HG03378 (cell line): ENCODE measurements around the gene BAHCC1.
"Not testable (repeated sequence)": the region's sequence is repeated elsewhere in the genome, so short reads cannot be mapped to it uniquely, and the experiment has no call there.

Experiments
- ATAC-seq: cut with Tn5 transposase; IDR thresholded peaks from one replicate; pipeline ENCODE4 v1.9.1; 2021; ENCODE audit warnings: mild to moderate bottlenecking, moderate library complexity; ENCODE audit not compliant: unreplicated experiment

Gene BAHCC1

DNA sequence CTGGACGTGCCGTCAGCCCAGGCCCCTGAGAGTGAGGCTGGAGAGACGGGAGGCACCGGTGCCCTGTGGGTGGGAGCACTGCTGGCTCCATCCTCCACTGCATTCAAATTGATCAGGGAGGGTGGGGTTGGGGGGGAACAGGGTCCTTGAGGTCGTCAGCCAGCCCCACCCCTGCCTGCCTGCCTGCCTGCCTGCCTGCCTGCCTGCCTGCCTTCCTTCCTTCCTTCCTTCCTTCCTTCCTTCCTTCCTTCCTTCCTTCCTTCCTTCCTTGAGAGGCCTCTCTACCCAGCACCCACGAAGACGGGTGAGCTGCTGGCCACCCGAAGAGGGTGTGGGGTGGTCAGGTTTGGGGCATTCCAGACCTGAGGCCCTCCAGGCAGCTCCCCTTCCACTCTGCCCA lies 16.0 kb downstream of the BAHCC1 start:
- no peak for ATAC-seq

DNA sequence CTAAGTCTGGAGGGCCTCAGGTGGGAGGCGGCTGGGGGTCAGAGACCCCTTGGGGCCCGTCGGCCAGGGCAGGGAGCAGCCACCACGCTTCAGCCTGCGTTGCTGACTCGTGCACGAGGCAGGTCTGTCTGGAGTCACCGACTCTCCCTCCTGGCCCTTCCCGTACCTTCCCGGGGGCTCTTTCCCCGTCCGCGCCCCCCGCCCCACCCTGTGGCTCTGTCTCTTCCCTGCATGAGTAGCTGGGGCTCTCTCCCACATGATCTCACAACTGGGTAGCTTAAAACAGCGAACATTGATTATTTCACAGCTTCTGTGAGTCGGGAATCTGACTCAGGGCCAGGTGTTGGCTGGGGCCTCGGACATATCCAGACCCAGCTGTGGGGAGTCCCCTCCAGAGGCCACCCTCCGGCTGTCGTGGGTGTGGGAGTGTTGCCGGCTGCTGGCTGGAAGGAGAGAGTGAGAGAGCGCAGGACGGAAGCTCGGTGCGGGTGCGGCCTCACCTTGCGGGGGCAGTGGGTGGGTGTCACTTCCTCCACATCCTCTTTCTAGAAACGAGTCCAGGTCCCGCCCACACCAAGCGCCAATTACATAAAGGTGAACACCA lies 17.3 kb downstream of the BAHCC1 start:
- no peak for ATAC-seq

DNA sequence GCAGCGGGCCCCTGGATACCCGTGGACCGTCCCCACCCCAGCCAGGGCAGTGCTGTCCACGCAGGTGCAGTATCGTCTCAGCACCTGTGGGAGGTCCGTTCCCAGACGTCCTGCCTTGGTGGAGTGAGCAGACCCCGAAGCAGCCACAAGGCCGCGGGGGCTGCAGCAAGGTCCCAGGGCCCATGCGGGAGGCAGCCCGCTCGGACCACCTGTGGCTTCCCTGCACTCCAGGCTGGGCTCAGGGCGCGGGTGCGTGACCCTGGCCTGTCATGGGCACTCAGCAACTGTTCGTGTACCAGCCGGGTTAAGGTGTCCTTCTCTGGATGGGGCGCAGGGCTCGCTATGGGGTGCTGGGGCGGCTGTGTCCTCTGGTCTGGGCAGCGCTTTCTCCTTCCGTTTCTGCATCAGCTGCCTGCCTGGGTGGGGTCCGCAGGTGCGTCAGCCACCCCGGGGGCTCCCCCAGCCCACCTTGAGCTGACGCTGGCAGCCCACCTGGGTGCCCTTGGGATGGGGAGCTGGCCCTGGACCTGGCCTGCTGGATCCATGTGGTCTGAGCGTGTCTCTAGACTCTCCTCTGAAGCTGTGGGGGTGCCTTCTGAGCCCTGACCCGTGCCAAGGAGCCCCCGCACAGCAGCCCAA lies 18.4 kb downstream of the BAHCC1 start:
- ATAC-seq = no peak

DNA sequence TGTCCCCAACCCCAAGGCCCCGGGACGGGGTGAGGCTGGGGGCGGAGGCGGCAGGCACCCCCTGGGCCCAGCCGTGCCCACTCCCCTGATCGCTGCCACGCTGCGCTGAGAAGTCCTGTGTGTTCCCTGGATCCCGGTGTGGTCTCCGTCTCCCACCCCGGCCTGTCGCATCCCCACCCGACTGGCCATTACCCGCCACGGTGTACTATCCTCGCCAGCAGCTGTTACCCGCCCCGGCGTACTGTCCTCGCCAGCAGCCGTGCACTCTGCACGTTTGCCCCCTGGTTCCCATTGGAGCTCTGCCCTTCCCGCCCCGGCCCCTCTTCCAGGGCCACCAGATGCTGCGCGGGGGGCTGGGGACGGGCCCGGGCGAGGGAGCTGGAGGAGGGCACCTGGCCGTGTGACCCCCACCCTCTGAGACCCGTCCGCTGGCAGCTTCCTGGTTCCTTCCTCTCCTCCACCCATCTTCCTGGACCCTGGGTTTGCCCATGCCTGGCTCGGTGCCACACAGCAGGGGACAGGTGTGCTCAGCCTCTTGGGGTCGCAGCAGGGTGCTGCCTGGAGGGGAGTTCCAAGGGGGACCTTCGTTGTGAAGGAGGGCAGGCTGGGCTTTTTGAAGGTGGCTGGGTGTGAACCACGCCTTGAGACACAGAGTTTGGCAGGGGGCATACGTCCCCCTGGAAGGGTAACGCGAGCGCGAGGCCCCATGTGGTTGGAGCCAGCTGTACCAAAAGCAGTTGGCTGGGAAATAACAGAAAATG lies 19.7 kb downstream of the BAHCC1 start:
- ATAC-seq = no peak

DNA sequence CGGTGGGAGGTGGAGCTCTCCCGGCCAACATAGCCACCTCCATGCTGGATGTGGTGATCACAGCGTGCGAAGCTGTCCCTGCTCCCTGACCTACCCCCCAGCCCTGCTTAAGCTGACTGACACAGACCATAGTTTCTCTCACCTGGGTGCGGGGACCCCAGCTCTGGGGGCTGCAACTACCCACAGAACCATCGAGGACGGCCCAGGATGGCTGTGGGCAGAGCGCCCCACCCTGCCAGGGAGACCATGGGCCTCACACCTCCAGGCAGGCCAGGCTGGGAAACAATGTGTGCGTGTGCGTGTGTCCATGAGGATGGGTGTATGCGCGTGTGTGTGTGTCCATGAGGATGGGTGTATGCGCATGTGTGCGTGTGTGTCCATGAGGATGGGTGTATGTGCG lies 20.4 kb downstream of the BAHCC1 start:
- no peak for ATAC-seq

DNA sequence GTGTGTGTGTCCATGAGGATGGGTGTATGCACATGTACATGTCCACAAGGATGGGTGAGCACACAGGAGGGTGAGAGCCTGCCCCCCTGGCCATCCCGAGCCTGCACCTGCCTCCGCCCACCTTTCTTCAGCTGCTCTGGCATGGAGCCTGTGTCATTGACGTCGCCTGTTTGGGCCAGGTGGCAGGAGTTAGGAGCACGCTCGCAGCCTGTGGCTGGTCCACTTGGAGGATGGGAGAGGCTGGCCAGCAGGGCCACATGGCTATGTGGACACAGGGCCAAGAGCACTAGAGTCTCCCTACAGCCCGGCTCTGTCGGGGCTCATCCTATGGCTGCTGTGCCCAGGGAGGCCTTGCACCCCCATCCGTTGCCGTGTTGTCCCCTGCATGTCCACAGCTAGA lies 21.4 kb downstream of the BAHCC1 start:
- no peak for ATAC-seq

DNA sequence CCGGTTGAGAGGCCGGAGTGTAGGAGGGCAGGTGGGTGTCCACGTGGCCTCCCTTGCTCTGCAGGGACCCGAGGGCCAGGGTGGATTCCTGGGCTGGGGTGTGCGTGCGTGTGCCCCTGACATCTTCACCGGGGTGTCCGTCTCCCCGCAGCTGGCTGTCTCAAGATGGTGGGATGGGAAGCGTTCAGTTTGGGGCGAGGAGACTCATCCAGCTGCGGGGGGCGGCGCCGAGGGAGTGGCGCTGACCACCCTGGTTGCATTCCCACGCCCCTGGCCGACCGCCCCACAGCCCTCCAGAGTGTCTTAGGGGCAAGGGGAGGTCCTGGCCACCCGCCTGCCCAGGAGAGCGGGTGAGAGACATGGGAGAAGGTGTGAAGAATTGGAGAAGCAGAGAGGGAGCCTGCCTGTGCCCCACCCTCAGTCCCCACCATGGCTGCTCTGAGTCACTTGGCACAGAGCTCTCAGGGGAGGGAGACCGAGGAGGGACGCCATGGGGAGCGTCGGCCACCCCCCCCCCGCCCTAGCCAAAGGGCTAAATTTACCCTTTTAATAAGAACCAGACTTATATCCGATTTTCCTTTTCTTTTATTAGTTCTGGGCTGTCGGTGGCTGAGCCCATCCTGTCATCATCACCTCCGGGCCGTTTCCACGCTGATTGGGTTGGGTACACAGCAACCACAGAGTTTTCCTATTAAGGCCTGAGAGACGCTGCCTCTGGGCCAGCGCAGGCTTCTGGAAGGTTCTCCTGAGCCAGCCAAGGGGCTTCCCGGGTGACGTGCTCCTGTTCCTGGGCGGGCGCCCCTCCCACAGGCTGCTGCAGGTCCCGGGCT lies 22.0 kb downstream of the BAHCC1 start:
- ATAC-seq = no peak

DNA sequence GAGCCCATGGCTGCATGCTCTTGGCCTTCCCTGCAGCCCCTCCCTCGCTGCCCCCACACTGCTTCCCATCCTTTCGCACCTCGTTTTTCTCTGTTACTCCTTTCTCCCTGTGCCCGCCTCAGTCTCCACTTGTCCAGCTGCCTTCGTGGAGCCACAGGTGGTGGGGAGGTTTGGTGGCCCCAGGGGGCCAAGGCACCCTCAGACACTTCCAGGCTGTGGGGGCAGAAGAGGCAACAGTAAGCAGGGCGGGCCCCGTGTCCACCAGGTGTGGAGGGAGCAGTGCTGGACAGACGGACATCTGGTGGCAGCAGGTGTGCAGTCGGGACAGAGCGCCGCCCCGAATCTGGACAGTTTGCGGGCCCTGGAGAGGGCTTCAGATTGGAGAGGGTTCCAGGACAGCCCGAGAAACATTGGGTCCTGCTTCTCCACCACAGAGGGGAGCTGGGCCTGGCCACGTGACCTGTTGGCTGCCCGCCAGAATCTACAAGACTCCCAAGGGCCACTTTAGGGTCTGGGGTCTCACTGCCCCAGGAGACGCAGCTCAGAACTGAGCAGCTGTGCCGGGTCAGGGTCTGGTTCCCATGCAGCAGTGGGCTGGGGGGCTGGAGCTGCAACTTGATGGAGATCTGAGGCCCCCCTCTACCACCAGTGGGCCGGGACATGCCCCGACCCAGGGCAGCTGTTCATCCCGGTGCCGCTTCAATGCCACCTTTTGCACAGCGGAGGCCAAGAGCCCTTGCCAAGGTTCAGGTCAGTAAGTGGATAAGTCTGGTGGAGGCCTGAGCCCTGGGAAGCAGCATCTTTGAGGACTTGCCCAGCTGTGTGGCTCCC lies 22.8 kb downstream of the BAHCC1 start:
- no peak for ATAC-seq

DNA sequence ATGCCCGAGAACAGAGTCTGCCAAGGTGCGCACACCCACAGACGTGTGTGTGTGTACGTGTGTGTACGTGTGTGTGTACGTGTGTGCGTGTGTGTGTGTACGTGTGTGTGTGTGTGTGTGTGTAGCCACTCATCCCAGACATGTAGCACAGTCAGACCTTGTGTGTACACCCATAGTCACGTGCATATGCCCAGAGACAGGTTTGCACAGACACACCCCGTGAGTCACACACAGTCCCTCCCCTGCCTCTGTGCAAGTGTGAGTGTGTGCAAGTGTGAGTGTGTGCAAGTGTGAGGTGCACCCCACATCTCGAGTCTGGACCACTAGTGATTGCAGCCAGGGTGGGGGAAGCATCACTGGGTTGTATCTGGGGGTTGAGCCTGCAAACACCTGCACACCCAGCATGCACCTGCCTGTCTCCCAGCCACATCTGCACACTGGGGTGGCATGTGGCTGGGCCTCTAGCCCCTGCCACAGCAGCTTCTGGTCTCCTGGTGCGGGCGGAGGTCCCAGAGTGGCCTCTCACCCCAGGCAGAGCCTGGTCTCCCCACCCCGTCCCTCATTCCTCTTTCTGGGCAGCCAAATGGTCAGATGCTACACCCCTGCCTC lies 23.6 kb downstream of the BAHCC1 start:
- no peak for ATAC-seq

DNA sequence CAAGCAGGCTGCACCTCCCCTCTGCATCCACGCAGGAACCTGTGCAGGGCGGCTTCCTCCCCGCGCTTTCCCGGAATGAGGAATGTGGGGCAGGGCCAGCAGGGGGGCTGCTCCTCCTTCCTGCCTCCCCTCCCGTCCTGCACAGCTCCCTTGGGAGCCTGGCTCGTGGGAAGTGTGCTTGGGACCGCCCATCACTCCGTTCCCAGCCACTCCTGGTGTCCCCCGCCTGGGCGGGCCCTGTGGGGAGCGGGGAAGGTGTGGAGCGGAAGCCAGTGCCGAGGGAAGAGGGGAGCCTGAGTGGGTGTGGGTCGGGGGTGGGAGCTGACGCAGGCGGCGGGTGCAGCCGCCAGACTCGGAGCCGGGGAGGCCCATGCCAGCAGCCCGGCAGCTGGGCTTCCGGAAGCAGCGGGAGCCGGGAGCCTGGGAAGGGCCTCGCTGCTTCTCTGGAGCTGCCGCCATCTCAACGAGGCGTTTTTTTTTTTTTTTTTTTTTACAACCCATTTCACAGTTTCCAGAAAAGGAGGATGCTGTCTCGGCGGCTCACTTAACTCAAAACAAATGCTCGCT lies 24.1 kb downstream of the BAHCC1 start:
- ATAC-seq = no peak

DNA sequence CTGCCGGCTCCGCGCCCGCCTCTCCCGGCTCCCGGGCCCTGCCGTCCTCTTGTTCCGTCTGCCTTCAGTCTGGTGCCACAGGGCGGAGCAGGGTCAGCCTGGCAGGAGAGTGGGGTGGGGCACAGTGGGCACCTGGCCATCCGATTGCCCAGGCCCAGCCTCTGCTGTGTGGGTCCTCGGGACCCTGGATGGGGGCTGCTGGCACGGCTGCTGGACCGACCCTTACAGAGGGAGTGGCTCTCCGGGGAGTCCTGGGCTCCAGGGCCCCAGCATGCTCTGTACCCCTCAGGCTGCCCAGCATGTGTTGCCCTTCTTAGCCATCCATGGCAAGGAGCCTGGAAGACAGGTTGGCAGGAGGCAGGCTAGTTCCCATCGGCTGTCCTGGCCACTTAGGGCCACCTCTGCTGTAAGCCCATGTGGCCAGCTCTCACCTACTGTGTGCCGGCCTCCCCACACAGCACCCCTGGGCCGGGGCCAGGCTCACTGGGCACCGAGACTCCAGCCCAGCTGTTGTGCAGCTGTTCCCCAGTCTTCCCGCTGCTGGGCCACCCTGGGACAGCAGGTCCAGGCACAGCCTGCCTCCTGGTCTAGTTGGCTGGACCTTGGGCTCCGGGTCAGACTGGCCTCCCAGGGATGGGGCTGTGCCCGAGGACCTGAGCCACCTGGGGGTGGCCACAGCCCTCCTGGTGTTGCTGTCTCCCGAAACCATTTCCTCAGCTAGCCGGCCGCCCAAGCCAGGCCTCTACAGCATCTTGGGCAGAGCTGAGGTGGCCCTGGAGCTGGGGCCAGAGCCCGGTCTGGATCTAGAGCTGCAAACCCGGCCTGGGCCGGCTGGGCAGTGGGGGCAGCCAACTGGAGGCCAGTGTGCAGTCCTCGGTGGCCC lies 24.9 kb downstream of the BAHCC1 start:
- ATAC-seq = no peak

DNA sequence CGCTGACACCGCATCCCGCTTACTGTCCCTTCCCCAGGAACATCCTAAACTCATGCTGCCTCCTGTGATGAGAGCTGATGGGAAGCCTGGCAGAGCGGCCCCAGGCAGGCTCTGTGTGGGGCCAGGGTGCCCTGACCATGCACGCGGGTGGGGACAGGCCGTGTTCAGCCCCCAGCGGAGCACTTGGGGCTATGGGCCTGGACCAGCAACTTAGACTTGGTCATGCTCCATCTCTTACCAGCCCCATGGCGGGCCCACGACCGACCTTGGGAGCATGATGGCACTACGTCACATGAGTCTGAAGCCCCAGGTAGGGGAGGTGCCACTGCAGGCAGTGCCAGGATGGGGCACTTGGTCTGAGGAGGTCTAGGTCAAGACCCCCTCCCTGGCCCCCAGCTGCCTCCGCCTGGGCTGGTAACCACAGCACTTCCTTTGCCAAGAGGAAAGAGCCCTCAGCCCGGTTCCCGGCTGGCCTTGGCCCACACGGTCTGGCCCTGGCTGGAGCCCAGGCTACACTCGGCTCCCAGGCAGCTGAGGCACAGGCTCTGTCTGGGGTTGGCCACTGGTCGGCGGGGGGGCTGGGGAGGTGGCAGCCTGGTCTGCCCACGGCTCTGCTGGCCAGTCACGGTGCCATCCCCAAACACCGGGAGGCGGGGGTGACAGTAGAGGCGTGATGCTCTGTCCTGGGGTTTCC lies 25.7 kb downstream of the BAHCC1 start:
- no peak for ATAC-seq

DNA sequence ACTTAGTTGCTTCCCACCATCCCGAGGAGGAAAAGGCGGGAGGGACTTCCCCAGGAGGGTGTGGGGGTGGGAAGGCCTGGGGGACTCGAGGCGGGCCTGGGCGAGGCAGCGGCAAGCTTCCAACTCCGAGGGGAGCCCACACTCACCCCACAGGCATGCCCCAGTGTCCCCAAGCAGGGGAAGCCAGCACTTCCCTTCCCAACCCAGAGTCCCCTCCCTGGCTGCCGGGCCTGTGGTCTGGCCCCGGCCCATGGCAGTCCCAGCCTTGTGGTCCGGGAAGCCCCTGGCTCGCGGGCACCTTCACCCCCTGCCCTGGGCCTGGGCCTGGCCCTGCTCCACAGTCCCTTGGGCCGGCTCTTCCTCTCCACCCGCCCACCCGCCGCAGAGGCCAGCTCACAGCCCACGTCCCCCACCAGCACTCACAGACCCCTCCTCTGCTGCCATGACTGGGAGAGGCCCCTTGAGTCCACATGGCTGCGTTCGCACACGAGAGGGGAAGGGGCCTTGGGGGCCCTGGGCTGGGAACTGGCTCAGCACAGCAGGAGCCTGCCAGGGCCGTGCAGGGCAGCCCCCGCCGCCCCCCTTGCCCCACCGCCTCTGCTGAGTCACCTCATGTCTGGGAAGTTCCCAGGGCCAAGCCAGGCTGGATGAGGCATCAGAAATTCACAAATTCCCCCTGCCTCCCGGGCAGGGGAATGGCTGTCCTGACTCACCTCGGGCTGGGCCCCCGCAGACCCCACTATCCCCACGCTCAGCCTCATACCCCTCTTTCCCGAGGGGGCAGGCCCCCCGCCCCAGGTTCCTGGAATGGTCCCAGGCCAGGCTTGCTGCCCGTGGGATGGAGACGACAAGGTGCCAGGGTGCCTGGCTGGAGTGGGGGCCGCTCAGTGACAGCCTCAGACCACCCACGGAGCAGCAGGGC lies 27.8 kb downstream of the BAHCC1 start:
- ATAC-seq = no peak

DNA sequence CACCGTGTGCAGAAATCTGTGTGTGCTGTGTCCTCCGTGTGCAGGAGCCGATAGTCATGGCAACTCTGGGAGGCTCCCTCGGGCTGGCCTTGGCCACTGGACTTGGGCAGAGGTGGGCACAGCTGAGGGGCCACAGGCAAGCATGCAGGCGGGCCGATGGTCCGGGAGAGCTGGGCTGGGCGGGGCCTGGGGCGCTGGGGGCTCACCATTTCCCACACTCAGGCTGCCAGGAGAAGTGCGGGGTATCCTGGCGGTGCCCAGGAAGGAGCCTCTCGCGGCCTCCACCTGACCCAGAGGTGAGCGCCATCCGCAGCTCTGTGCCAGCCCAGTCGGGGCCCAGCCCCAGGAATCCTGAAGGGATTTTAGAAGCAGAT lies 28.4 kb downstream of the BAHCC1 start:
- no peak for ATAC-seq

DNA sequence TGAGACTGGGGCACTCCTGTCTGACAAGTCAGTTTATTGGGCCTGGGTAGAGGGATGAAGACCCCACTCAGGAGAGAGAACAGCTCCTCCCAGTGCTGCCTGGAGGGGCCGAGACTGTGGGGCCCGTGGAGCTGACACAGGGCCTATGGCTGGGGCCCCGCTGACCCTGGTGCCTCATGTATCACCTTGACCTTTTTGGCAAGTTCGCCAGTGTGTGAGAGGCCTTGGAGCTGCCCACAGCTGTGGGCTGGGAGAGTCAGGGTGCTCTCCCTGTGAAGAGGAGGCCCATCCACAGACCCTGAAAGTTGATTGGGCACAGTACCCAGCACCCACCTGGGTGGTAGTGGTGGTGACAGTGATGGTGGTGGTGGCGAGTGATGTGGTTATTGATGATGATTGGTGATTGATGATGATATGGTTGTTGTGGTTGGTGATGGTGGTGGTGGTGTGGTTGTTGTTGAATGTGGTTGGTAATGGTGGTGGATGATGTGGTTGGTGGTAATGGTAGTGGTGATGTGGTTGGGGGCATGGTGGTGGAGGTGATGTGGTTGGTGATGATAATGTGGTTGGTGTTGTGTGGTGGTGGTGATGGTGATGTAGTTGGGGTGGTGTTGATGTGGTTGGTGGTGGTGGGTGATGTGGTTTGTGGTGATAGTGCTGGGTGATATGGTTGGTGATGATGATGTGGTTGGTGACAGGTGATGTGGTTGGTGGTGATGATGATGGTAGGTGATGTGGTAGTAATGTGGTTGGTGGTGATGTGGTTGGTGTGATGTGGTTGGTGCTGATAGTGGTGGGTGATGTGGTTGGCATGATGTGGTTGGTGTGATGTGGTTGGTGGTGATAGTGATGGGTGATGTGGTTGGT lies 29.1 kb downstream of the BAHCC1 start:
- no peak for ATAC-seq

DNA sequence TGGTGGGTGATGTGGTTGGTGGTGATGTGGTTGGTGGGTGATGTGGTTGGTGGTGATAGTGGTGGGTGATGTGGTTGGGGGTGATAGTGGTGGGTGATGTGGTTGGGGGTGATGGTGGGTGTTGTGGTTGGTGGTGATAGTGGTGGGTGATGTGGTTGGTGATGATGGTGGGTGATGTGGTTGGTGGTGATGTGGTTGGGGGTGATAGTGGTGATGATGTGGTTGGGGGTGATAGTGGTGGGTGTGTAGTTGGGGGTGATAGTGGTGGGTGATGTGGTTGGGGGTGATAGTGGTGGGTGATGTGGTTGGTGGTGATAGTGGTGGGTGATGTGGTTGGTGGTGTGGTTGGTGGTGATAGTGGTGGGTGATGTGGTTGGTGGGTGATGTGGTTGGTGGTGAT lies 29.8 kb downstream of the BAHCC1 start:
- not testable (repeated sequence) for ATAC-seq
